GM23338 (cell line): ENCODE results near the gene GPR183. TPM values are rescaled to one million over a fixed set of nuclear protein-coding genes. Genes with fewer than 3 reads are reported as not detected.

Experiments used
- ATAC-seq: fragments of 200-7000 bp; cut with Tn5 transposase; 3 replicates; pipeline ENCODE4 v1.9.1; 2020
- DNase-seq: peaks from one replicate; pipeline ENCODE4 v3.0.0-alpha.2; 2015; ENCODE audit warnings: low spot score
- H2AFZ ChIP-seq: fragments of 200-600 bp; sonication (generic); 2 replicates; pipeline ENCODE4 v1.8.0; 2016; ENCODE audit warnings: antibody characterized with exemption, mild to moderate bottlenecking, moderate library complexity
- H3F3A ChIP-seq: fragments of 200-600 bp; sonication (generic); replicated peaks from 2 replicates; pipeline ENCODE4 v1.8.0; 2017; ENCODE audit warnings: antibody characterized with exemption, mixed run types, low read depth
- H3K27ac ChIP-seq: fragments of 200-600 bp; sonication (generic); 2 replicates; pipeline ENCODE4 v1.6.1; 2016; ENCODE audit warnings: low read depth
- H3K27me3 ChIP-seq: fragments of 200-600 bp; sonication (generic); 2 replicates; pipeline ENCODE4 v1.8.0; 2016; ENCODE audit warnings: mild to moderate bottlenecking, mixed run types, moderate library complexity; ENCODE audit not compliant: insufficient read depth
- H3K36me3 ChIP-seq: fragments of 200-600 bp; sonication (generic); 2 replicates; pipeline ENCODE4 v1.8.0; 2016; ENCODE audit warnings: mild to moderate bottlenecking; ENCODE audit not compliant: insufficient read depth
- H3K4me1 ChIP-seq: fragments of 200-600 bp; sonication (generic); 2 replicates; pipeline ENCODE4 v1.8.0; 2016; ENCODE audit warnings: mild to moderate bottlenecking, moderate library complexity; ENCODE audit not compliant: insufficient read depth
- H3K4me2 ChIP-seq: fragments of 200-600 bp; sonication (generic); 2 replicates; pipeline ENCODE4 v1.7.1; 2017; ENCODE audit warnings: mixed run types
- H3K4me3 ChIP-seq: fragments of 200-600 bp; sonication (generic); 2 replicates; pipeline ENCODE4 v1.6.1; 2016; ENCODE audit warnings: mixed run types
- H3K79me2 ChIP-seq: fragments of 200-600 bp; sonication (generic); replicated peaks from 2 replicates; pipeline ENCODE4 v1.8.0; 2017; ENCODE audit warnings: mild to moderate bottlenecking; ENCODE audit not compliant: insufficient read depth
- H3K9me2 ChIP-seq: fragments of 200-600 bp; sonication (generic); 2 replicates; pipeline ENCODE4 v1.8.0; 2017; ENCODE audit not compliant: insufficient read depth
- H4K20me1 ChIP-seq: fragments of 200-600 bp; sonication (generic); replicated peaks from 2 replicates; pipeline ENCODE4 v1.8.0; 2017; ENCODE audit warnings: mild to moderate bottlenecking; ENCODE audit not compliant: insufficient read depth
- H3K27ac Mint-ChIP-seq: 2 replicates; pipeline ENCODE4 v1.8.0; 2020; ENCODE audit warnings: inconsistent platforms, mild to moderate bottlenecking, moderate library complexity, mixed read lengths
- H3K27me3 Mint-ChIP-seq: 3 replicates; pipeline ENCODE4 v1.8.0; 2022; ENCODE audit warnings: low read depth, mild to moderate bottlenecking, moderate library complexity, mixed read lengths, inconsistent platforms; ENCODE audit not compliant: insufficient read depth, poor library complexity
- H3K36me3 Mint-ChIP-seq: 3 replicates; pipeline ENCODE4 v1.8.0; 2021; ENCODE audit warnings: low read depth, mild to moderate bottlenecking, inconsistent platforms, moderate library complexity, mixed read lengths
- H3K4me1 Mint-ChIP-seq: 3 replicates; pipeline ENCODE4 v1.8.0; 2020; ENCODE audit warnings: mild to moderate bottlenecking, inconsistent platforms, mixed read lengths
- H3K4me3 Mint-ChIP-seq: 3 replicates; pipeline ENCODE4 v1.8.0; 2021; ENCODE audit warnings: moderate library complexity, mild to moderate bottlenecking, inconsistent platforms, mixed read lengths
- H3K9me3 Mint-ChIP-seq: 3 replicates; pipeline ENCODE4 v1.8.0; 2020; ENCODE audit warnings: moderate library complexity, mild to moderate bottlenecking, inconsistent platforms, mixed read lengths
- CREB1 ChIP-seq: fragments of 250-450 bp; sonication (Bioruptor Pico); IDR thresholded peaks from 2 replicates; pipeline ENCODE4 v1.5.0; 2020; ENCODE audit warnings: low read depth, mild to moderate bottlenecking, moderate library complexity
- CTCF ChIP-seq, 2 experiments: fragments of 200-600 bp in 1 of 2; sonication (generic) in 1 of 2; conservative IDR thresholded peaks; 2 replicates each; pipeline versions ENCODE4 v1.5.1 to v1.6.1; 2016 to 2017; ENCODE audit warnings: antibody characterized with exemption in 2 of 2, low read depth in 2 of 2, mild to moderate bottlenecking in 2 of 2, moderate library complexity in 1 of 2
- ETS1 ChIP-seq: IDR thresholded peaks from 2 replicates; pipeline ENCODE4 v1.6.1; 2016; ENCODE audit warnings: antibody characterized with exemption
- JUNB ChIP-seq: IDR thresholded peaks from one replicate; pipeline ENCODE4 v1.6.1; 2016; ENCODE audit warnings: antibody characterized with exemption; ENCODE audit not compliant: unreplicated experiment
- NANOG ChIP-seq: IDR thresholded peaks from 2 replicates; pipeline ENCODE4 v1.6.1; 2016; ENCODE audit warnings: antibody characterized with exemption, borderline replicate concordance
- ZNF331 ChIP-seq: fragments of 250-450 bp; sonication (Bioruptor Pico); IDR thresholded peaks from 2 replicates; pipeline ENCODE4 v1.5.0; 2020; ENCODE audit warnings: low read depth, mild to moderate bottlenecking, moderate library complexity
- ZNF462 ChIP-seq: fragments of 250-450 bp; sonication (Bioruptor Pico); IDR thresholded peaks from 2 replicates; pipeline ENCODE4 v1.5.0; 2020; ENCODE audit warnings: mild to moderate bottlenecking, moderate library complexity
- polyA plus RNA-seq: library from polyadenylated mRNA; unstranded; fragments of >200 nt; fragmentation: Nextera tagmentation; extraction: Ambion mirVana; gene quantifications from 2 replicates; pipeline ENCODE4 v1.2.1, GENCODE V29; 2016
- total RNA-seq: library from RNA; depleted of rRNA; stranded (reverse); fragments of >200 nt; shearing (Covaris generic); gene quantifications from 2 replicates; pipeline ENCODE4 v1.2.3, GENCODE V29; 2014

GPR183 gene
- total and polyA plus RNA-seq, 2 experiments from 2014 or later = 0.78 TPM; not detected in 1

- TF ChIP-seq ZNF462 (CRISPR knock-in tag) = no peak
- TF ChIP-seq NANOG = no peak
These were observed 29.0 kb downstream of the GPR183 start (continued) for GRCh38 chr13:99278200-99278599.

- Mint-ChIP-seq H3K4me1 (peaks cover 35% of the 10 kb centered on the region), H3K36me3 (peaks cover 2% of the 10 kb centered on the region; the same call in 2 of the 3 replicates), H3K27me3 (peaks cover 5% of the 10 kb centered on the region), H3K4me3 (no peak overlapping the region), H3K27ac (peak overlapping the region; percentile 2; the same call in 1 of the 2 replicates), H3K9me3 (no peaks in the 10 kb centered on the region)
- Histone ChIP-seq H3F3A (no peaks in the 10 kb centered on the region), H3K9me2 (no peaks in the 10 kb centered on the region), H3K36me3 (no peaks in the 10 kb centered on the region; the same call in 1 of the 2 replicates), H2AFZ (no peak overlapping the region), H3K4me1 (peaks cover 13% of the 10 kb centered on the region), H3K27ac (no peak overlapping the region), H3K27me3 (no peaks in the 10 kb centered on the region), H3K4me2 (no peak overlapping the region), H4K20me1 (peaks cover 16% of the 10 kb centered on the region), H3K4me3 (no peak overlapping the region), H3K79me2 (peaks cover 13% of the 10 kb centered on the region)
- DNase-seq (no peak), ATAC-seq (no peak)
- TF ChIP-seq CTCF (conservative IDR thresholded peaks at IDR 0.05; ENCODE audit: low read depth in 2 of 2) (no peak), ETS1 (no peak), ZNF462 (CRISPR knock-in tag) (no peak), ZNF331 (CRISPR knock-in tag) (no peak), JUNB (no peak), CREB1 (CRISPR knock-in tag) (no peak)
These were observed 29.6 kb downstream of the GPR183 start for GRCh38 chr13:99277629-99278028.
